Measurements from ENCODE around the gene RAP1GAP2.

GRCh38 chr17:2860045-2860444 lies 63.8 kb downstream of the RAP1GAP2 start:
- TF ChIP-seq CTCF (IDR thresholded peaks at IDR 0.05) (no peak), EZH2 (IDR thresholded peaks at IDR 0.05) (no peak), EZH2phosphoT487 (IDR thresholded peaks at IDR 0.05) (no peak)

Measured in neural progenitor cell (in vitro differentiated cells).